GM19193 (cell line): ENCODE results near the gene FGGY.

ENCODE experiments used
- POLR2A ChIP-seq: IDR thresholded peaks from 4 replicates; pipeline ENCODE4 v1.6.1; 2011; ENCODE audit not compliant: insufficient read depth, insufficient read length; ENCODE audit errors: extremely low read depth

The FGGY gene

GRCh38 chr1:59322394-59322793, 25.5 kb downstream of the FGGY start:
- TF ChIP-seq POLR2A, result no peak

GRCh38 chr1:59322814-59323213, 25.9 kb downstream of the FGGY start:
- TF ChIP-seq POLR2A, result no peak

- TF ChIP-seq POLR2A, result no peak
Measured at GRCh38 chr1:59323879-59324278, 27.0 kb downstream of the FGGY start.

GRCh38 chr1:59328353-59328752, 31.5 kb downstream of the FGGY start:
- TF ChIP-seq POLR2A, result no peak

GRCh38 chr1:59329412-59330053, 32.6 kb downstream of the FGGY start:
- TF ChIP-seq POLR2A, result no peak

GRCh38 chr1:59331686-59332620, 35.1 kb downstream of the FGGY start:
- TF ChIP-seq POLR2A, result no peak

GRCh38 chr1:59332983-59333382, 36.1 kb downstream of the FGGY start:
- no peak for TF ChIP-seq POLR2A

- TF ChIP-seq POLR2A, result no peak
Measured at GRCh38 chr1:59333626-59334277, 36.9 kb downstream of the FGGY start.

- TF ChIP-seq POLR2A, result no peak
Measured at GRCh38 chr1:59340411-59341307, 43.8 kb downstream of the FGGY start.

- no peak for TF ChIP-seq POLR2A
Measured at GRCh38 chr1:59342801-59343575, 46.1 kb downstream of the FGGY start.

GRCh38 chr1:59343576-59343840, 46.6 kb downstream of the FGGY start:
- TF ChIP-seq POLR2A, result no peak

GRCh38 chr1:59345221-59345620, 48.3 kb downstream of the FGGY start:
- TF ChIP-seq POLR2A, result no peak

GRCh38 chr1:59346429-59346828, 49.5 kb downstream of the FGGY start:
- no peak for TF ChIP-seq POLR2A

- no peak for TF ChIP-seq POLR2A
Measured at GRCh38 chr1:59349101-59349500, 52.2 kb downstream of the FGGY start.
